Vagina (tissue), 2 donors: ENCODE measurements around the gene PLD1. TPM values are rescaled to one million over a fixed set of nuclear protein-coding genes. Genes with fewer than 3 reads are reported as not detected.

Experiments
- DNase-seq, 2 donors: peaks; one replicate each; pipeline ENCODE4 v3.0.0-alpha.2; 2017; ENCODE audit errors: extremely low spot score in 2 of 2
- H3K27ac ChIP-seq: fragments of 200-600 bp; sonication (generic); one replicate; pipeline ENCODE4 v1.5.1; 2019
- H3K27me3 ChIP-seq: fragments of 200-600 bp; sonication (generic); one replicate; pipeline ENCODE4 v1.5.1; 2019
- H3K36me3 ChIP-seq, 2 donors: fragments of 200-600 bp; sonication (generic); one replicate each; pipeline ENCODE4 v1.5.1; 2017 to 2019
- H3K4me1 ChIP-seq: fragments of 200-600 bp; sonication (generic); one replicate; pipeline ENCODE4 v1.5.1; 2019
- H3K4me3 ChIP-seq, 2 donors: fragments of 200-600 bp; sonication (generic); 1 replicate in 1 of 2; 2 replicates in 1 of 2; pipeline ENCODE4 v1.5.1; 2016 to 2019
- H3K9me3 ChIP-seq: fragments of 200-600 bp; sonication (generic); one replicate; pipeline ENCODE4 v1.5.1; 2019
- POLR2A ChIP-seq, 2 donors: fragments of 450-650 bp; IDR thresholded peaks; one replicate each; pipeline ENCODE4 v1.6.1; 2017; ENCODE audit warnings: antibody characterized with exemption in 2 of 2, mild to moderate bottlenecking in 2 of 2, moderate library complexity in 2 of 2
- POLR2AphosphoS5 ChIP-seq, 2 donors: sonication (generic); formaldehyde crosslinking; IDR thresholded peaks; one replicate each; pipeline ENCODE4 v1.9.0; 2017; ENCODE audit warnings: antibody characterized with exemption in 2 of 2, mild to moderate bottlenecking in 2 of 2, low read depth in 1 of 2; ENCODE audit not compliant: insufficient read depth in 1 of 2
- intact Hi-C: fragments of 100-400 bp; cut with DNase I; formaldehyde crosslinking; loops from one replicate; pipeline ENCODE4 v1.15.1; 2023
- total RNA-seq: library from RNA; depleted of rRNA; stranded (reverse); fragments of >200 nt; gene quantifications from one replicate; pipeline ENCODE4 v1.2.3, GENCODE V29; 2016
- TF ChIP-seq, protein P1 (sequence below), 3 experiments: fragments of 450-650 bp in 2 of 3; fragments of 200-600 bp in 1 of 3; sonication (generic) in 1 of 3; IDR thresholded peaks; one replicate each; pipeline ENCODE4 v1.5.1; 2017 to 2019; ENCODE audit warnings: antibody characterized with exemption in 3 of 3, mild to moderate bottlenecking in 2 of 3, moderate library complexity in 2 of 3

PLD1 gene
- total RNA-seq, 1 donor from 2014 or later: 35.6 TPM

DNA sequence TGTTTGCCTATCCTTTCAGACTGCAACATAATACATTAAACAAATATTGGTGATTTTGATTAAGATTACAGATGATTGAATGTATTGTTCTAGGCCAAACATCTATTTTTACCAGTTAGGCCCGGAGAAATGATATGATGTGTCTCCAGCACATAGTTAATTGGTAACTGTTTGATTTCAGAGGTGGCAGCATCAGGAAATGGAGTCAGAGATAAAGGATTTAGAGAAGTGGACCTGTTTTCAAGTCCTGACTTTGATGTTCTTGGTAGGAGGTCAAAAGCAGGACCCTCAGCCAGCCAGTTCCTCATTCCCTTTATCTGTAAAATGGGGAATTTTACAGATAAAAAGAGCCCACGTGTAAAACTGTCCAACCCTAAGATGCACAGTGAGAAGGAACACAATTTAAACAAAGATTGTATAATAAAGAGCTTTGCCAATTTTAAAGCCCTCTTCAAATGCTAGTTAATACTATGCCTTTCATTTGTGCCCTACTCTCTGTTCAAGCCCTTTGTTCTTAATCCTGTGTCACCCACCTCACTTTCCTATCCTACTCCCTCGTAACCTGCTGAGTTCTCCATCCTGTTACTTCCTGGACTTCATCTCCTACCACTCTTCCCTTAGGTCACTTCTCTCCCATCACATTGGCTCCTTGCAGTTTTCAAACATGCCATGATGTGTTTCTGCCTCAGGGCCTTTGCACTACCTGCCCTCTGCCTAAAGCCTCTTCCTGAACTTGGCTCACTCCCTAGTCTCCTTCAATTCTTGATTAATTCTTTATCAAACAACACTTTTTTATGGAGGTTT lies 35.4 kb upstream of the PLD1 start:
- TF ChIP-seq, protein P1, sequence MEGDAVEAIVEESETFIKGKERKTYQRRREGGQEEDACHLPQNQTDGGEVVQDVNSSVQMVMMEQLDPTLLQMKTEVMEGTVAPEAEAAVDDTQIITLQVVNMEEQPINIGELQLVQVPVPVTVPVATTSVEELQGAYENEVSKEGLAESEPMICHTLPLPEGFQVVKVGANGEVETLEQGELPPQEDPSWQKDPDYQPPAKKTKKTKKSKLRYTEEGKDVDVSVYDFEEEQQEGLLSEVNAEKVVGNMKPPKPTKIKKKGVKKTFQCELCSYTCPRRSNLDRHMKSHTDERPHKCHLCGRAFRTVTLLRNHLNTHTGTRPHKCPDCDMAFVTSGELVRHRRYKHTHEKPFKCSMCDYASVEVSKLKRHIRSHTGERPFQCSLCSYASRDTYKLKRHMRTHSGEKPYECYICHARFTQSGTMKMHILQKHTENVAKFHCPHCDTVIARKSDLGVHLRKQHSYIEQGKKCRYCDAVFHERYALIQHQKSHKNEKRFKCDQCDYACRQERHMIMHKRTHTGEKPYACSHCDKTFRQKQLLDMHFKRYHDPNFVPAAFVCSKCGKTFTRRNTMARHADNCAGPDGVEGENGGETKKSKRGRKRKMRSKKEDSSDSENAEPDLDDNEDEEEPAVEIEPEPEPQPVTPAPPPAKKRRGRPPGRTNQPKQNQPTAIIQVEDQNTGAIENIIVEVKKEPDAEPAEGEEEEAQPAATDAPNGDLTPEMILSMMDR (IDR thresholded peaks at IDR 0.05): no peak
- TF ChIP-seq POLR2AphosphoS5 (IDR thresholded peaks at IDR 0.05; ENCODE audit: insufficient read depth in 1 of 2, low read depth in 1 of 2) (no peak), POLR2A (IDR thresholded peaks at IDR 0.05) (no peak)
- no peak overlapping the region for H3K27ac ChIP-seq
- H3K9me3 ChIP-seq: no peaks in the 10 kb centered on the region
- DNase-seq: no peak
- H3K36me3 ChIP-seq: no peaks in the 10 kb centered on the region
- H3K27me3 ChIP-seq: no peaks in the 10 kb centered on the region
- intact Hi-C loops: no loop called here
- no peak overlapping the region for H3K4me3 ChIP-seq
- H3K4me1 ChIP-seq: no peaks in the 10 kb centered on the region

DNA sequence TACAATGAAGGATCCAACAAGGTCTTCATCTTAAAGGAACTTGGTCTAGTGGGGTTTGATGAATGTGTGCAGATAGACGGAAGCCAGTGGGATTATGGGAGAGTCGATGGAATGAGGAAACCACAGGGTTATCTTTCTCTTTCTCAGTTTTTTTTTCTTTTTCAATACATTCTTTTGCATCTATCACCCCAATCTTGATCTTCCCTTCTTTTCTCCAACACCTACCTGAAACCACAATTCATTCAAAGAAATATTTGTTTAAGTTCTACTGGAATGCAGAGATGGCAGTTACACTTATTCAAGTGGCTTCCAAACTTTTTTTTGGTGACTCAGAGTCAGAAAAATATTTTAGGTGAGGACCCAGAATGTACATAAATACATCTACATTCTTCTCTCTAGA lies 34.6 kb upstream of the PLD1 start:
- H3K36me3 ChIP-seq: no peaks in the 10 kb centered on the region
- TF ChIP-seq, protein P1 (IDR thresholded peaks at IDR 0.05): no peak
- TF ChIP-seq POLR2A (IDR thresholded peaks at IDR 0.05): no peak
- no peaks in the 10 kb centered on the region for H3K9me3 ChIP-seq
- no peak overlapping the region for H3K4me3 ChIP-seq
- H3K4me1 ChIP-seq: no peaks in the 10 kb centered on the region
- no peak for DNase-seq
- H3K27me3 ChIP-seq: no peaks in the 10 kb centered on the region
- intact Hi-C loops: no loop called here
- H3K27ac ChIP-seq: no peak overlapping the region

DNA sequence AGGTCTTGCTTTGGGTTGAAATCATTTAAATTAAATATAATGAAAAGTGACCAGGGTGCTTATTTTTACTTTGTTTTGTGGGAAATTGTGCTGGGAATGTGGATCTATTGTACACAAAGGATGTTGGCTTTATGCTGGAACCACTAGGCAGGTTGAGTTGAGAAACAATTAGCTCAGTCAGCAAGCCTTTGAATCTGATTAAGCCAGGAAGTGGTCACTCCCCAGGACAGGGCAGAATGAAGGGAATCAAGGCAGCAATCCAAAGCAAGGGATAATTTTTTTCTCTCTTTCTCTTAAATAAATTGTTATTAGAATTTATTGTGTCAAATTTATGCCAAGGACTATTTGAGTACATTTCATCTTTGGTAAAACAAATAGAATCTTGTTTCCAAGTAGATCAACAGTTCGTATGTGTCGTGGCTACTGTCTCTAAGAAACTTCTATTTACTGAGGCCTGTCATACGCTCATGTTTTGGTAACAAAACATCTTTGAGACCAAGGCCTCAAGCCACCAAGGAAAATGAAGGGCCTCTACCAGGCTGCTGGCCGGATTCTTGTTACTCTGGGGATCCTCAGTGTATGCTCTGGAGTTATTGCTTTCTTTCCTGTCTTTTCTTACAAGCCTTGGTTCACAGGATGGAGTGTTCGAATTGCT lies 32.7 kb upstream of the PLD1 start, which contains the start of gene TMEM212:
Gene TMEM212, plus strand, starts transcription at position 486 of the 655 bp plus-strand sequence. Its CDS starts 35 bp downstream, at position 521.
- no peaks in the 10 kb centered on the region for H3K4me1 ChIP-seq

DNA sequence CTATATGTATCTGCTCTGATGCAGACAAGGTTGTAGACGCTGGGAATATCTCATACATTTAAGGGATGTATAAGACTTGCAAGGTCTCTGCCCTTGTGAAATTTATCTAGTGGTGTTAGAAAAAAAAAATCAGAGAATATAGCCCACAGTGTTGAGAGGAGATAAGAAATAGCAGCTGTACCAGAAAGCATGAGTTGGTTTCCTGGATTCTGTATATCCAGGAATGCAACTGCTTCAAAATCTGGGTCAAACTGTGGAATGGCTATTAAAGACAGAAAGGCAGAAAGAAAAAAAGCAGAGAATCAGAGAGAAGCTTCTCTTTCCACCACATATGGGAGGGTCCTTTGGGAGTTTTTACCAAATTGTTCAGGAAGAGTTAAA lies 31.3 kb upstream of the PLD1 start:
- Histone ChIP-seq H3K27ac (no peak overlapping the region), H3K4me3 (no peak overlapping the region), H3K36me3 (no peaks in the 10 kb centered on the region), H3K27me3 (no peaks in the 10 kb centered on the region), H3K9me3 (no peaks in the 10 kb centered on the region), H3K4me1 (no peaks in the 10 kb centered on the region)
- intact Hi-C loops: no loop called here
- TF ChIP-seq POLR2A (IDR thresholded peaks at IDR 0.05): no peak
- TF ChIP-seq, protein P1 (IDR thresholded peaks at IDR 0.05): no peak
- DNase-seq: no peak

More for the DNA sequence above, 32.7 kb upstream of the PLD1 start, which contains the start of gene TMEM212:
- Histone ChIP-seq H3K27ac (no peak within 1 kb of the TSS), H3K36me3 (no peaks in the 10 kb centered on the region), H3K9me3 (no peaks in the 10 kb centered on the region), H3K27me3 (no peaks in the 10 kb centered on the region), H3K4me3 (no peak within 1 kb of the TSS)
- no peak for DNase-seq
- intact Hi-C loops: no loop called here
- TF ChIP-seq POLR2AphosphoS5 (IDR thresholded peaks at IDR 0.05; ENCODE audit: insufficient read depth in 1 of 2, low read depth in 1 of 2) (no peak), POLR2A (IDR thresholded peaks at IDR 0.05) (no peak)

DNA sequence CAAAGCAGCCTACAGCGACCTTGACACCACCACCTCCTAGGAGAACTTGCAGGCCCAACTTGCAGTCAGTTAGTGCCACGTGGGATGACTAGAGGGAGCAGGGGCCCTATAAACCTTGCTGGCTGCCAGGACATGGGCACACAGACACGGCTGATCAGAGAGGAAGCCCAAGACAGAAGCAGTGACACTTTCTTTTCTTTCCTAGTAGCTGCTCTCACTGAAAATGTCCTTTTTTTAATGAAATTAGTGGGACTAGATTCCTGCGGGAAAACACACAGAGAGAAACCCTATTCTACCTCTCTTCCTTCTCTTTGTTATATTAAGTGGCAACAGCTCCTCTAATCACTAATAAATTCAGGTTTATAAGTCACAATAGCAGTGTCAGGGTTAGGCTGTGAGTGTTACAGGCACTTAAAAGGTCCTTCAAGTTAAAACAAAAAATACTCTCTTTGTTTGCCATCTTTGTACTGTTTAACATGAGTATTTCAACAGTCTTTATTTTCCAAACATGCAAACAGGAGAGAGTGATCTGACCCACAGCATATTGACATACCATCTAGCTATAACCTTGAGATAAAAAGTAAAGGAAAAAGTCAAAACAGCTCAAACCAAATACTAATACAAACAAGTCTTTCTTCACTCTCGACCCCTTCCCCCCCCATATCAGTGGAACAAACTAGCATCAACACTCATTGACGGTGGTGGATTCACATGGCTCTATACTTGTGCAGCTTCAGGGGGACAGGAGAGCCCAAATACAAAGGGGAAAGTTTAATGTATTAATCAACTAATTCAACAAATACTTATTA lies 30.7 kb upstream of the PLD1 start:
- Histone ChIP-seq H3K27me3 (no peaks in the 10 kb centered on the region), H3K9me3 (no peaks in the 10 kb centered on the region), H3K4me1 (no peaks in the 10 kb centered on the region), H3K4me3 (no peak overlapping the region), H3K36me3 (no peaks in the 10 kb centered on the region), H3K27ac (no peak overlapping the region)
- TF ChIP-seq, protein P1 (IDR thresholded peaks at IDR 0.05): no peak
- TF ChIP-seq POLR2AphosphoS5 (IDR thresholded peaks at IDR 0.05; ENCODE audit: insufficient read depth in 1 of 2, low read depth in 1 of 2) (no peak), POLR2A (IDR thresholded peaks at IDR 0.05) (no peak)
- DNase-seq: no peak
- intact Hi-C loops: no loop called here
